GM19455 (cell line): Measurements from ENCODE around the gene DTX3.
A peak's percentile ranks its signal among the peaks of the same experiment; 100 is the strongest.
"Not testable (repeated sequence)": the region's sequence is repeated elsewhere in the genome, so short reads cannot be mapped to it uniquely, and the experiment has no call there.

ENCODE experiments used
- ATAC-seq: cut with Tn5 transposase; IDR thresholded peaks from one replicate; pipeline ENCODE4 v1.9.1; 2021; ENCODE audit not compliant: unreplicated experiment

The DTX3 gene

DNA sequence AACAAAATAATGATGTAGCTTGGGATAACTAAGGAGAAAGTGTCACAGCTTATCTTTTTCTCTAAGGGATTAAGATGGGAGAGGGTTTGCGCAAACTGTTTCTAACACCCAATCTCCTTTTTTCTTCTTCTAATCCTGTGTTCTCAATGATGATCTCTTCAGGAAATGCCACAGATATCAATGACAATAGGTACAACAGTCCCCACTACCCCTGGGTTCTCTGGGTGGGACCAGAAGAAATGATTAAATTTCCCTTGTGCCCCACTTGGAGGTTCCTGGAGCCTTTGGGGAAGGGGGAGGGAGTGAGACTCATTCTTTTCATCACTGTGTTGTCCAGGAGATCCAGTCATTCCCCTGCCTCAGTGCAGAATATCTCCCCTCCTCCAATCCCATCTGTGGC, 22.2 kb upstream of the DTX3 start:
- no peak for ATAC-seq

- peak; percentile 99 for ATAC-seq
Measured at GRCh38 chr12:57583008-57583831, 21.4 kb upstream of the DTX3 start.

GRCh38 chr12:57584050-57584449, 20.6 kb upstream of the DTX3 start:
- no peak for ATAC-seq

- ATAC-seq = no peak
Measured at GRCh38 chr12:57584690-57585089, 19.9 kb upstream of the DTX3 start.

DNA sequence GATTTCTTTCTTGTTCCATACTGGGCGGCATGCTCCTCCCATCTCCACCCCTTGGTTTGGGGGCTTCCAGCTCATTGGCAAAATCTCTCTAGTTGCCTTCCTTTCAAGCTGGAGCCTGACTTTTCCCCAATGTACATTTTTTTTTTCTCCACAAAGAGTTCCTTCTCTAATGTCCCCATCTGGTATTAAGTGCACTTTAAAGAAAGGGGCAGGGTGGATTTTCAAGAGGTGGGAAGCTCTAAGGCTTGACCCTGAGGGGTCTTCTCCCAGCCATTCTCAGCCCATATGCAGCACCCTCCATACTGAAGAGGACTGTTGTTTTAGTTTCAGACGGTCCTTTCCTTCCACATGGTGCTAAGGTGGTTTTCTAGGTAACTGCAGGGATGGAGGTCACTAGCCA, 19.5 kb upstream of the DTX3 start:
- ATAC-seq = no peak

DNA sequence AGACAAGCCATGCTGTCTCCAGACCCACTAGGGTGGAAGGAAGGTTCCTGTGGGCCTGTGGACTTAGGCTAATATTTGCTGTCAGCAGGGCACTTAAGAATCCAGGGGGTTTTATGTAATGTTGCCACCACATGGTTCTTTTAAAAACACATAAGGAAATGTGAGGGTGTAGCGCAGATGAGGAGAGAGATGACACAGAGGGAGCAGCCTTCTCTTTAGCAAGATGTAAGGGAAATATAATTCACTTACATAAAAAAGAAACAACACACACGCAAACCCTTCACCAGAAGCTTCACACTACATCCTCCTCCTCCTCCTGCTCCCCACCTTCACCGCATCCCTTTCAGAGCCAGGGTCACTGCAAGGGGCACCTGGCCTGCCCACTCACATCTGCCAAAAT, 18.5 kb upstream of the DTX3 start:
- no peak for ATAC-seq

DNA sequence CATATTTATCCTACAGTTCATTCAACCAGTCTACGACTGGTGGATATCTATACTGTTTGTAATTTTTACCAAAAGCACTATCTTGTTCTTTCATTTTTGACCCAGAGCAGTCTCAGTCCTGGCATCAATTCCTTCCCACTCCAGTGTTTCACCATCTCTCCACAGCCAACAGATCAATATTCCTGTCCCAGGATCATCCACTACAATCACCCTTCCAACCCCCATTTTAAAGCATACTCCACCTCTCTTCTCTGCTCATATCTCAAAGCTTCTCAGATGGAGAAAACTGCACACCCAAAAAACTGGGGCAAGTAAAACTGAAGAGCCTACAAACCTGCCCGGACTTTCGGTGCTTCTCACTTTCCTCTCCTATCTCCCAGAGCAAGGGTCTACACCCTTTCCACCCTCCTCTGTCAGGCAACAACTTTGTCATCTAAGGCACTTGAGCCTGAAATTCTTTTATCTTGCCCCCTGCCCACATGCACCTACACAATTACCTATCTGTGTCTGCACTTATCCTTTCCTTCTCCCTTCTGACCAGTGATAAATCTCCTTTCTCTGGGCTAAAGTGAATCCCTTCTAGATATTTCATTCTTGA, 17.7 kb upstream of the DTX3 start:
- no peak for ATAC-seq

GRCh38 chr12:57588951-57589610, 15.5 kb upstream of the DTX3 start:
- not testable (repeated sequence) for ATAC-seq

GRCh38 chr12:57590479-57590863, 14.2 kb upstream of the DTX3 start:
- no peak for ATAC-seq

- ATAC-seq = peak; percentile 93
Measured at GRCh38 chr12:57590864-57591781, 13.5 kb upstream of the DTX3 start, which contains the start of gene PIP4K2C. Gene PIP4K2C (plus strand): TSS chr12:57591192. CDS start chr12:57591290, 98 bp downstream.

- no peak for ATAC-seq
Measured at GRCh38 chr12:57591782-57592325, 12.8 kb upstream of the DTX3 start.

DNA sequence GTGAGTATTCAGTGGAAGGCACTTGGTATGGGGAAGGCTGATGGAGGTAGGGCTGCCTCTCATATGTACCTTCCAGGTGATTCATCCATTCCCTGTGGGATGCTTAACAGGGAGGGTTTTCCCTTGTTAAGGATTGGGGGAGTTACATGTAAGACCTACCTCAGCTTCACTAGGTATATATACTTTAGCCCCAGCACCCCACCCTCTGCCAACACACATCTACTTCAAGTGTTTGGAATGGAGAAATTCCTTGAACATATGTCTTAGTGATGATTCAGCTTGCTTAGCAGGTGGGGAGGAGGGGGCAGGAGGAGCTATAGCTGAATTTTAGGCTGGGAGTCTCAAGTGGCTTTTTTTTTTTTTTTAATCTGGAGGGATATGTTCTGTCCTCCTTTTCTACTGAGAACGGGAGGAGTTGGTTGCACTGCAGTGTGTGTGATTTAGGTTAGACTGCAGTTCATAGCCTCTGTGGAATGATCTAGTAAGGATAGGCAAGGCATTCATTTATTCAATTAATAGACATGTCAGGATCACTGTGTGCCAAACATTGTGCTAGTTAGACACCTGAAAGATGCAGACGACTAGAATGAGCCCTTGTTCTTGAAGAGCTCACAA, 12.0 kb upstream of the DTX3 start:
- ATAC-seq = no peak

DNA sequence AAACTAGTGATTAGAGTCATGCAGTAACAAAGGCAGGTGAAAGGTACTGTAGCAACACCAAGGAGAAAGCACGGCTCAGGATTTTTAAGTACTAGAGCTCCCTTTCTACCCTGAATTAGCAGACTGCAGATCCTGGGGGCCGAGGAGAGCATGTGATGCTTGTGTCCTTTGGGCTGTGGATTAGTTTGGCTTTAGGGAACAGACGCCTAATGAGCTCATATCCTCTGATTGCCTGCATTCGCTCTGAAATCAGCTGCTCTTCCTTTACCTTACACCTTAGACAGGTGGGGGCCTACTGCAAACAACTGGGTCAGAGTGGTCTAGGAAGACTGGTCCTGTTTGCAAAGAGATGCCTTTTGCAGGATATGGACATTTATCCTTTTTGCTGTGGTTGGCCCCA, 11.4 kb upstream of the DTX3 start:
- ATAC-seq = no peak

- no peak for ATAC-seq
Measured at GRCh38 chr12:57600395-57600794, 4.2 kb upstream of the DTX3 start.

GRCh38 chr12:57602544-57602943, 2.1 kb upstream of the DTX3 start:
- no peak for ATAC-seq

DNA sequence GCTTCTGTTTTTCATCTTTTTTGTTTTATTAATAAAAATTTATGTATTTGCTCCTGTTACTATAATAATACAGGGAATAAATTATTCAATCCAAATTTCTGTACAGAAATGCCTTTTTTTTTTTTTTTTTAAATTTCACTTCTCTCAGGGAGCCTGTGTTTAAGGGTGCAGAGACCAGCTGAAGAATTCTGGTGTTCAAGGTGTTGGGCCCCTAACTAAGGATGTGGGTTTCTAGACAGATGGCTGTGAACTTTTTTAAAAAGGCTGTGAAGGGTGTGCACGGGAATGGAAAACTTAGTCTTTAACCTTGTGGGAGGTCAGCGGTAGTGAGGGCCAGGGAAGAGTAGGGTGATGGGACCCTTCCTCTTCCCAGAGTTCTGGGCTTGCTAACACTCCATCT, 1.3 kb upstream of the DTX3 start:
- no peak for ATAC-seq

DNA sequence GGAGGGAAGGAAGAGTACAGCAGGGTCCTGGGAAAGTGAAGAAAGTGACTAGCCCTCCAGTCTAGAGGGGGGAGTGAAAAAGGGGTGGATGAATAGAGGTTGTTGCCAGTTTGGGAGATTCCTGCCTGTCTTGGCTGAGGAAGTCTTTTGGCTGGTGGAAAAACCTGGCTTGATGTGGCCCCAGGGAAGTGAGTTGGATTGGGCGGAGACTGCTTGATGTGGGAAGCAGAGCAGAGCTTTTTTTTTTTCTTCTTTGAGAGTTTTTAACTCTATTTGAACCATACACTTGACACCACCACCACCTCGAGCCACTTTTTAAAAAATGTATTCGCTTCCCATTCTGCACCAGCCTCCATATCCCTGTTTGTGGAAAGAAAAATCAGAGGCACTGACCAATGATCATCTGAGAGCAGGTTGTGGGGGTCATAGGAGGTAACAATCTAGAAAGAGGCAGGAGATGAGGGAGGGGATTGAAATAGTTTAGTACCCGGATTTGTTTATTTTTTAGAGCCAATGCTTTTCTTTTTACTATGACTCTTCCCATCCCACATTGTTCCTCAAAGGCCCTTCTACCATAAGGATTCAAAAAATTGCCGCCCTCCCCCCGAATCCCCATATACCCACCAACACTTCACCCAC, 690 bp upstream of the DTX3 start:
- ATAC-seq = no peak

DNA sequence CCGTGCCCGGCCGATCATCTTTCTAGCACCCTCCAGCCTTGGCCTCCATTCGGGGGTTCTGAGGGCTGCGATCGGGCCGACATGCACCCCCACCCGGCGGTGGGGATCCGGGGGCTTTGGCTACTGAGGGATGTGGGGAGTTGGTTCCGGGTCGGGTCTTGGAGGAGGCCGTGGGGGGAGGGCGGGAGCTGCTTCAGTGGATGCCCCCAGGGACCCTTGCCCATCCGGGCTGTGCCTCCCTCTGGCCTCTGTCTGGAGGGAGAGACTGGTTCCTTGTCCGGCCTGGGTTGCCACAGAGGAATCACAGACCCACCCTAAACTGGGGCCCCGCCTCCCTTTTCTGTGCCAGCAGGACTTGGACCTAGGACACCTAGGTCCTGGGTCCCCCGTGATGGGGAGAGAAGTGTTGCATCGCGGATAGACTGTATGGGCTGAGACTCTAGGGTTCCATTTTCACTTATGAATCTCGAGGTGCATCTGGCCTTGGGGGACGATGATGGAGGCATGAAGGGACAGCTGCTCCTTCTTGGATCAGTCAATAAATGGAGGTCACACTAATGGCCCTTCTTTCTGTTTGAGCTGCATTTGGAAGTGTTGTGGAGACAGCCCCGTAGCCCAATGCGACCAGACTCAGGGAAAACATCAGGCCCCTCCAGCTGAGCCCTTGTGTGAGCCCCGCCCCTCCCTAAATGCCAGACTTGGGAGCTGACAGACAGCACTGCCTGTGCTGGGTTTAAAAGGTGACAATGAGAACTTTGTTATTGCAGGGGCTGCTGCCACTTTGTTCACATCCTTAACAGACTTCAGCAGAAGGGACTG, 577 bp downstream of the DTX3 start:
- no peak for ATAC-seq

DNA sequence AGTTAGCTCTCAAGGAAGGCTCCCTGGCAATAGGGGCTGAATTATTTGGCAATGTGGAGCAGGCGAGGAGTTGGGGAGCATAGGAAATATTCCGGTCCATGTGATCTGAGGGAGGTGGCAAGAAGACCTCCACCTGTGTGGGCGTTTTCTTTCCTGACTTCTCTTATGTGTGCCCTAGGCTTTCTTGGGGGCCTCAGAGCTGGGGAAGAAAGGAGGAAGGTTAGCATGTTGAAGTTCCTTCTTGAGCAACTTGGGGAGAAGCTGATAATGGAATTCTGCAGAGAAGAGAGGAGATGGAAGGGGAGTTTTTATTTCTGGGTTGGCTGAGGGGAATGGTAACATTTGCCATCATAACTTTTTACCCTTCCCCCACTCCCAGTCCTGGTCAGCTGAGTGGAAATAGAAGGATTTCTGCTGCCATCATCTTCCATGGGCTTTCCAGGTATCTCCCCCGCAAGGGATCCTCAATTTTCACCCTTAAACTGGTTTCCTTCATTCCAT, 1.2 kb downstream of the DTX3 start:
- no peak for ATAC-seq
